H1 (cell line): ENCODE data around the gene ARV1. TPM values are rescaled to one million over a fixed set of nuclear protein-coding genes. Genes with fewer than 3 reads are reported as not detected.

Source experiments
- CTCF ChIA-PET: fragments of 300-600 bp; sonication (Branson Sonifier 250); formaldehyde crosslinking; loops from one replicate; lab custom pipeline; 2021; ENCODE audit not compliant: partially characterized antibody; lab: Charles Lee
- POLR2A ChIA-PET: fragments of 300-600 bp; sonication (Branson Sonifier 250); formaldehyde crosslinking; loops from one replicate; lab custom pipeline; 2021; ENCODE audit warnings: inconsistent platforms; ENCODE audit not compliant: partially characterized antibody; lab: Charles Lee
- DNase-seq, 2 experiments: peaks; one replicate each; pipeline versions ENCODE4 v3.0.0 to v3.0.0-alpha.2; 2010 to 2022; ENCODE audit warnings: low spot score in 2 of 2, low read depth in 1 of 2, mixed read lengths in 1 of 2
- FAIRE-seq: peaks from 2 replicates; lab custom pipeline; 2011; peaks lifted over from hg19 to GRCh38; lab: Jason Lieb, UNC
- H2AFZ ChIP-seq: 2 replicates; pipeline ENCODE4 v1.8.1; 2012; ENCODE audit warnings: low read length, inconsistent platforms
- H2AK5ac ChIP-seq: 2 replicates; pipeline ENCODE4 v1.6.1; 2013; ENCODE audit warnings: low read depth, low read length
- H2BK120ac ChIP-seq: replicated peaks from 2 replicates; pipeline ENCODE3; 2013; ENCODE audit warnings: low read depth, low read length, inconsistent platforms
- H2BK12ac ChIP-seq: 2 replicates; pipeline ENCODE4 v1.6.1; 2013; ENCODE audit warnings: low read depth, low read length
- H2BK15ac ChIP-seq: 2 replicates; pipeline ENCODE4 v1.6.1; 2013; ENCODE audit warnings: low read length
- H2BK20ac ChIP-seq: 2 replicates; pipeline ENCODE4 v1.6.1; 2013; ENCODE audit warnings: low read length
- H2BK5ac ChIP-seq: 2 replicates; pipeline ENCODE4 v1.6.1; 2013; ENCODE audit warnings: low read depth, low read length
- H3K14ac ChIP-seq: 2 replicates; pipeline ENCODE4 v1.6.1; 2013; ENCODE audit warnings: inconsistent platforms; ENCODE audit not compliant: insufficient read length
- H3K18ac ChIP-seq: 2 replicates; pipeline ENCODE4 v1.6.1; 2013; ENCODE audit warnings: low read length; ENCODE audit errors: extremely low read depth
- H3K23ac ChIP-seq: 2 replicates; pipeline ENCODE4 v1.6.1; 2013; ENCODE audit warnings: inconsistent platforms; ENCODE audit not compliant: insufficient read length
- H3K23me2 ChIP-seq: 2 replicates; pipeline ENCODE4 v1.6.1; 2013; ENCODE audit warnings: low read depth, low read length
- H3K27ac ChIP-seq: 2 replicates; pipeline ENCODE4 v1.6.1; 2011; ENCODE audit warnings: low read depth, low read length, inconsistent platforms
- H3K27me3 ChIP-seq, 4 experiments: replicated peaks in 1 of 4; 1 replicate in 1 of 4; 2 replicates in 3 of 4; pipeline versions ENCODE4 v1.6.1 to v1.8.1; 2011 to 2013; ENCODE audit warnings: low read length in 3 of 4, mild to moderate bottlenecking in 3 of 4, inconsistent platforms in 2 of 4, mixed read lengths in 2 of 4, moderate library complexity in 1 of 4; ENCODE audit not compliant: control insufficient read depth in 3 of 4, insufficient read depth in 3 of 4; ENCODE audit errors: extremely low read depth in 1 of 4
- H3K36me3 ChIP-seq, 4 experiments: 2 replicates each; pipeline versions ENCODE4 v1.6.1 to v1.8.1; 2011 to 2013; ENCODE audit warnings: mild to moderate bottlenecking in 4 of 4, low read length in 3 of 4, moderate library complexity in 2 of 4, control low read depth in 1 of 4, inconsistent platforms in 1 of 4; ENCODE audit not compliant: insufficient read depth in 4 of 4, control insufficient read depth in 2 of 4
- H3K4ac ChIP-seq: replicated peaks from 2 replicates; pipeline ENCODE3; 2013; ENCODE audit warnings: low read length, low read depth, mixed read lengths, inconsistent platforms; ENCODE audit not compliant: insufficient read length
- H3K4me1 ChIP-seq, 4 experiments: replicated peaks in 1 of 4; 1 replicate in 1 of 4; 2 replicates in 3 of 4; pipeline versions ENCODE4 v1.6.1 to v1.8.1; 2011 to 2013; ENCODE audit warnings: low read length in 3 of 4, inconsistent platforms in 2 of 4, mixed read lengths in 1 of 4; ENCODE audit not compliant: insufficient read depth in 4 of 4, control insufficient read depth in 3 of 4
- H3K4me2 ChIP-seq, 2 experiments: 2 replicates each; pipeline versions ENCODE4 v1.6.1 to v1.8.1; 2011 to 2013; ENCODE audit warnings: low read depth in 2 of 2, low read length in 2 of 2, control low read depth in 1 of 2, inconsistent platforms in 1 of 2, mild to moderate bottlenecking in 1 of 2; ENCODE audit not compliant: insufficient read depth in 1 of 2
- H3K4me3 ChIP-seq, 4 experiments: fragments of 200-600, 300-600 bp in 1 of 4; sonication (generic), shearing (Covaris generic), sonication (Bioruptor Twin) in 1 of 4; 2 replicates each; pipeline versions ENCODE4 v1.5.1 to v1.8.1; 2011 to 2016; ENCODE audit warnings: low read length in 4 of 4, low read depth in 3 of 4, control low read depth in 2 of 4, inconsistent platforms in 2 of 4, mild to moderate bottlenecking in 2 of 4, mixed read lengths in 1 of 4, moderate library complexity in 1 of 4; ENCODE audit not compliant: insufficient read depth in 2 of 4; ENCODE audit errors: extremely low read depth in 1 of 4
- H3K56ac ChIP-seq: replicated peaks from 2 replicates; pipeline ENCODE3; 2013; ENCODE audit warnings: low read depth, mild to moderate bottlenecking, mixed read lengths, low read length, inconsistent platforms; ENCODE audit not compliant: insufficient read length
- H3K79me1 ChIP-seq: 2 replicates; pipeline ENCODE4 v1.6.1; 2013; ENCODE audit warnings: low read depth, low read length, control low read depth
- H3K79me2 ChIP-seq, 2 experiments: 2 replicates each; pipeline versions ENCODE4 v1.6.1 to v1.8.1; 2012 to 2013; ENCODE audit warnings: low read length in 2 of 2, mild to moderate bottlenecking in 2 of 2, inconsistent platforms in 1 of 2; ENCODE audit not compliant: insufficient read depth in 2 of 2, control insufficient read depth in 1 of 2
- H3K9ac ChIP-seq, 4 experiments: replicated peaks in 1 of 4; 1 replicate in 1 of 4; 2 replicates in 3 of 4; pipeline versions ENCODE4 v1.6.1 to v1.8.1; 2011 to 2013; ENCODE audit warnings: low read depth in 3 of 4, low read length in 3 of 4, control low read depth in 2 of 4, mild to moderate bottlenecking in 2 of 4, moderate library complexity in 2 of 4, inconsistent platforms in 1 of 4; ENCODE audit errors: extremely low read depth in 1 of 4
- H3K9me3 ChIP-seq, 2 experiments: 2 replicates each; pipeline versions ENCODE4 v1.6.1 to v1.8.1; 2012 to 2013; ENCODE audit warnings: mild to moderate bottlenecking in 2 of 2, moderate library complexity in 2 of 2, control low read depth in 1 of 2, inconsistent platforms in 1 of 2, low read depth in 1 of 2, low read length in 1 of 2, mixed read lengths in 1 of 2; ENCODE audit not compliant: insufficient read depth in 2 of 2
- H4K20me1 ChIP-seq, 2 experiments: replicated peaks in 1 of 2; 2 replicates each; pipeline versions ENCODE3 to v1.8.1; 2011 to 2013; ENCODE audit warnings: inconsistent platforms in 2 of 2, low read length in 2 of 2, mild to moderate bottlenecking in 1 of 2; ENCODE audit not compliant: insufficient read depth in 2 of 2, control insufficient read depth in 1 of 2
- H4K5ac ChIP-seq: 2 replicates; pipeline ENCODE4 v1.6.1; 2013; ENCODE audit warnings: low read length, low read depth, mixed read lengths, inconsistent platforms; ENCODE audit not compliant: insufficient read length
- H4K8ac ChIP-seq: 2 replicates; pipeline ENCODE4 v1.8.0; 2013; ENCODE audit warnings: mild to moderate bottlenecking, moderate library complexity, low read length, inconsistent platforms; ENCODE audit not compliant: insufficient read depth; ENCODE audit errors: extremely low read depth
- H4K91ac ChIP-seq: replicated peaks from 2 replicates; pipeline ENCODE3; 2013; ENCODE audit warnings: low read length, mixed read lengths, inconsistent platforms; ENCODE audit not compliant: insufficient read length
- BRCA1 ChIP-seq: IDR thresholded peaks from 2 replicates; pipeline ENCODE4 v1.6.1; 2012; ENCODE audit warnings: low read depth, low read length, improper control_type of control experiment
- CBX8 ChIP-seq: fragments of 300-800, 300-1000 bp; sonication (generic); IDR thresholded peaks from 2 replicates; pipeline ENCODE4 v1.7.1; 2016; ENCODE audit warnings: low read depth, low read length, borderline replicate concordance
- GTF2F1 ChIP-seq: IDR thresholded peaks from 2 replicates; pipeline ENCODE4 v1.6.1; 2012; ENCODE audit warnings: low read depth, low read length, improper control_type of control experiment, borderline replicate concordance
- HDAC6 ChIP-seq: IDR thresholded peaks from one replicate; pipeline ENCODE4 v1.7.1; 2012; ENCODE audit warnings: low read depth, mild to moderate bottlenecking, inconsistent platforms, low read length, moderate library complexity
- NRF1 ChIP-seq: IDR thresholded peaks from 2 replicates; pipeline ENCODE4 v1.6.1; 2011; ENCODE audit warnings: mild to moderate bottlenecking, low read depth, low read length, improper control_type of control experiment
- PHF8 ChIP-seq: fragments of 200-600 bp; sonication (generic); conservative IDR thresholded peaks from 2 replicates; pipeline ENCODE4 v1.7.1; 2012; ENCODE audit warnings: low read depth, mild to moderate bottlenecking, inconsistent platforms, low read length, moderate library complexity
- POLR2A ChIP-seq, 2 experiments: IDR thresholded peaks; 1 replicate in 1 of 2; 2 replicates in 1 of 2; pipeline ENCODE4 v1.6.1; 2011; ENCODE audit warnings: low read depth in 2 of 2, low read length in 2 of 2, mild to moderate bottlenecking in 2 of 2; ENCODE audit errors: control extremely low read depth in 1 of 2
- SIN3A ChIP-seq, 2 experiments: IDR thresholded peaks in 1 of 2; conservative IDR thresholded peaks in 1 of 2; 2 replicates each; pipeline ENCODE4 v1.6.1; 2011 to 2012; ENCODE audit warnings: low read length in 2 of 2, improper control_type of control experiment in 1 of 2, low read depth in 1 of 2, mild to moderate bottlenecking in 1 of 2
- TAF7 ChIP-seq: optimal IDR thresholded peaks from 2 replicates; pipeline ENCODE3; 2011; ENCODE audit warnings: low read depth, mild to moderate bottlenecking, inconsistent platforms, low read length, moderate library complexity, borderline replicate concordance
- TCF12 ChIP-seq: IDR thresholded peaks from 2 replicates; pipeline ENCODE4 v1.6.1; 2011; ENCODE audit warnings: low read depth, mild to moderate bottlenecking, low read length
- YY1 ChIP-seq: IDR thresholded peaks from 2 replicates; pipeline ENCODE4 v1.6.1; 2011; ENCODE audit warnings: low read depth, mild to moderate bottlenecking, low read length
- WGBS, 2 experiments: shearing (Covaris generic) in 1 of 2; methylation state at CpG; one replicate each; pipeline versions ENCODE4 v1.1.6 to v1.1.7; 2013 to 2015; ENCODE audit warnings: low lambda C conversion rate in 2 of 2, mixed read lengths in 2 of 2, inconsistent platforms in 1 of 2, low coverage in 1 of 2, missing lambda C conversion rate in 1 of 2; ENCODE audit not compliant: insufficient replicate concordance in 2 of 2, insufficient coverage in 1 of 2, insufficient read length in 1 of 2; ENCODE audit errors: extremely low coverage in 1 of 2, missing lambda C conversion rate in 1 of 2; 5-methylcytosine and 5-hydroxymethylcytosine counted together
- polyA plus RNA-seq, 7 experiments: library from polyadenylated mRNA; depleted of rRNA in 3 of 7; stranded (reverse) in 5 of 7; unstranded in 2 of 7; fragments of >200 nt in 5 of 7; fragments of 200-250 nt in 2 of 7; gene quantifications; 1 replicate in 5 of 7; 2 replicates in 1 of 7; 4 replicates in 1 of 7; pipeline versions ENCODE4 v1.2.1 to v1.2.3, GENCODE V29; 2011 to 2013; ENCODE audit warnings: missing spikeins in 2 of 7, mixed read lengths in 2 of 7
- total RNA-seq: library from RNA; stranded (reverse); fragmentation: NEBNext Ultra II Directional; extraction: Animal tissue kit (Norgen Biotek cat#: 25700); gene quantifications from 2 replicates; pipeline ENCODE4 v1.2.1, GENCODE V29; 2021

The ARV1 gene
- total and polyA plus RNA-seq, 2 of the 8 experiments (the other 6 are each of a cell fraction or from before 2014, with no cell fraction given) = 13.1 to 13.4 TPM

DNA sequence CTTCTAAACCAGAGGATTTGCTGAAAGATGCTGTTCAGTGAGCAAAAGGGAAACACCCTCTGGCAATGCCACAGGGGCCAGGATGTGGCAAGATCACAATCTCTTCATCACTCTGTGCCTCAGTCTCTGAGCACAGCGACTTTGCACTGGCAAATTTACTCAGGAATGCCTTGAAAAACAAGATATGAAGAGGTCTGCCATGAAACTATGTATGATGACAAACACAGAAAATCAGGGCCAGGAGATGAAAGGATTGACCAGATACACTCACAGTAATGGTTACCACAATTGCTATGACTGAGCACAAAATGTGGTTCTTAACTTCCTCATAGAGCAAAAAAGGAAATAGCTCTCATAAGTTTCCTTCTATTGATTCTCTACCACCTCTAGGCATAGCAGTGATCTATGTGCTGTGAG, 6.0 kb upstream of the ARV1 start:
- no peak overlapping the region for H2AK5ac ChIP-seq
- H3K9ac ChIP-seq = no peak overlapping the region
- H2BK15ac ChIP-seq = no peak overlapping the region
- peaks cover 0 to 6% (median 0%) of the 10 kb centered on the region in 4 experiments; a peak in 4 of 7 replicates for H3K27me3 ChIP-seq
- no peak overlapping the region for H2BK120ac ChIP-seq
- H4K20me1 ChIP-seq = peaks cover 3 to 12% of the 10 kb centered on the region in 2 experiments
- no peak overlapping the region for H2BK12ac ChIP-seq
- H2AFZ ChIP-seq = no peak overlapping the region
- H3K4ac ChIP-seq = no peak overlapping the region
- no peaks in the 10 kb centered on the region for H3K79me1 ChIP-seq
- WGBS, 2 experiments = 95% methylated on average over 1 of the region's 1 CpG; no CpG with 5 or more reads in 1 of the 2 experiments
- H3K4me2 ChIP-seq = no peak overlapping the region
- no peaks in the 10 kb centered on the region; a peak in 1 of 8 replicates for H3K36me3 ChIP-seq
- no peak overlapping the region for H2BK20ac ChIP-seq
- H4K5ac ChIP-seq = no peak overlapping the region
- H3K79me2 ChIP-seq = no peaks in the 10 kb centered on the region; a peak in 2 of 4 replicates
- DNase-seq = no peak
- H3K23ac ChIP-seq = no peak overlapping the region
- H2BK5ac ChIP-seq = no peak overlapping the region
- TF ChIP-seq TCF12 (no peak), PHF8 (no peak), HDAC6 (no peak), POLR2A (IDR thresholded peaks at IDR 0.05; ENCODE audit: control extremely low read depth in 1 of 2, low read depth in 2 of 2, low read length in 2 of 2) (no peak), NRF1 (no peak), TAF7 (no peak), GTF2F1 (no peak), YY1 (no peak), SIN3A (conservative IDR thresholded peaks at IDR 0.05 in 1 of 2, IDR thresholded peaks at IDR 0.05 in 1 of 2; ENCODE audit: low read depth in 1 of 2, low read length in 2 of 2) (no peak), BRCA1 (no peak), CBX8 (no peak)
- no peak overlapping the region for H3K18ac ChIP-seq
- no peak overlapping the region; the same call in 1 of the 2 replicates for H4K8ac ChIP-seq
- no peak overlapping the region for H3K4me3 ChIP-seq
- peaks cover 0 to 5% (median 0%) of the 10 kb centered on the region in 4 experiments; a peak in 2 of 7 replicates for H3K4me1 ChIP-seq
- H4K91ac ChIP-seq = no peak overlapping the region
- H3K9me3 ChIP-seq = no peaks in the 10 kb centered on the region
- no peak for FAIRE-seq
- no peak overlapping the region for H3K14ac ChIP-seq
- H3K27ac ChIP-seq = no peak overlapping the region
- no peak overlapping the region for H3K56ac ChIP-seq
- peaks cover 2% of the 10 kb centered on the region for H3K23me2 ChIP-seq
- ChIA-PET CTCF (interaction anchor here (0.5 kb wide), 1 partner anchor 303 kb away, joined by 4 read pairs; no protein-coding TSS in a partner anchor), POLR2A (no interaction called here)
